ENCODE data around the gene TMEM201. TPM values are rescaled to one million over a fixed set of nuclear protein-coding genes. Genes with fewer than 3 reads are reported as not detected.

Gene TMEM201
- polyA plus RNA-seq, 1 of the 3 experiments (the other 2 are of a cell fraction), result 8.2 TPM

GRCh38 chr1:9643351-9644256, 54.9 kb downstream of the TMEM201 start:
- Histone ChIP-seq H3K27me3 (ENCODE audit: insufficient read depth) (no peaks in the 10 kb centered on the region), H3F3A (replicated peaks; ENCODE audit: insufficient read depth) (no peaks in the 10 kb centered on the region), H3K9me2 (no peaks in the 10 kb centered on the region), H3K9me3 (no peaks in the 10 kb centered on the region), H3K79me2 (ENCODE audit: insufficient read depth) (no peaks in the 10 kb centered on the region), H3K27ac (ENCODE audit: low read depth in 2 of 2, low read length in 1 of 2) (no peak overlapping the region), H3K36me3 (replicated peaks in 1 of 2; ENCODE audit: control insufficient read depth in 1 of 2, insufficient read depth in 2 of 2, low read length in 1 of 2) (no peaks in the 10 kb centered on the region), H3K9ac (no peak overlapping the region), H3K4me3 (ENCODE audit: low read depth in 2 of 2, low read length in 1 of 2) (no peak overlapping the region), H3K4me1 (ENCODE audit: control insufficient read depth in 1 of 2, insufficient read depth in 2 of 2, low read depth in 1 of 2, low read length in 1 of 2) (no peaks in the 10 kb centered on the region), H3K4me2 (no peak overlapping the region), H4K20me1 (ENCODE audit: insufficient read depth) (no peaks in the 10 kb centered on the region), H2AFZ (ENCODE audit: low read depth) (no peak overlapping the region)
- no peak for DNase-seq
- ChIA-PET POLR2A (interaction anchor here (1.0 kb wide), 1 partner anchor 76 kb away, joined by 3 read pairs; no protein-coding TSS in a partner anchor), CTCF (interaction anchor here (3.0 kb wide), 1 partner anchor 17 kb away, joined by 18 read pairs; no protein-coding TSS in a partner anchor)
- 65% methylated on average over 7 of the region's 8 CpGs for WGBS (ENCODE audit: low lambda C conversion rate)
- TF ChIP-seq EP300 (IDR thresholded peaks at IDR 0.05; ENCODE audit: borderline replicate concordance in 1 of 2, low read depth in 1 of 2, low read length in 1 of 2) (no peak), NRF1 (IDR thresholded peaks at IDR 0.05; ENCODE audit: low read depth, low read length) (no peak), RFX5 (IDR thresholded peaks at IDR 0.05; ENCODE audit: low read length) (no peak), IRF3 (IDR thresholded peaks at IDR 0.05; ENCODE audit: low read depth, low read length) (no peak), YY1 (IDR thresholded peaks at IDR 0.05; ENCODE audit: low read depth) (no peak)

DNA sequence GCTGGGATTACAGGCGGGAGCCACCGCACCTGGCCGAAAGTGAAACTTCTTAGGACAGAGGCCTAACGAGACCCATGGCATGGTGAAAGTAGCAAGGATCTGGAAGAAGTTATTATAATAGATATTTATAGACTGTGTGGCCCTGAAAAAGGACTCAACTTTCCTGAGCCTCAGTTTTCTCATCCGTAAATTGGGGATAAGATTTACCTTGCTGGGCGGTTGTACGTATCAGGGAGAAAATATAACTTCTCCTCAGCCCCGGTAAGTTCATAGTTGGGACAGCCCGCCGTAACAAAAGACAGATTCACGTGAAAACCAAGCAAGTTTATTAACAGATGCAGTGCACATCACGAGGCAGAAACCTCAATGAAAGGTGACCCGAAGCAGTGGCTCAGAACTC, 57.3 kb downstream of the TMEM201 start:
- 92% methylated on average over 13 of the region's 13 CpGs for WGBS (ENCODE audit: low lambda C conversion rate)
- no peak for DNase-seq
- Histone ChIP-seq H3K36me3 (replicated peaks in 1 of 2; ENCODE audit: control insufficient read depth in 1 of 2, insufficient read depth in 2 of 2, low read length in 1 of 2) (no peaks in the 10 kb centered on the region), H4K20me1 (ENCODE audit: insufficient read depth) (no peaks in the 10 kb centered on the region), H3K9me2 (no peaks in the 10 kb centered on the region), H3K27ac (ENCODE audit: low read depth in 2 of 2, low read length in 1 of 2) (no peak overlapping the region), H3K9ac (no peak overlapping the region), H2AFZ (ENCODE audit: low read depth) (no peak overlapping the region), H3K79me2 (ENCODE audit: insufficient read depth) (no peaks in the 10 kb centered on the region), H3K4me1 (ENCODE audit: control insufficient read depth in 1 of 2, insufficient read depth in 2 of 2, low read depth in 1 of 2, low read length in 1 of 2) (no peaks in the 10 kb centered on the region), H3K4me3 (ENCODE audit: low read depth in 2 of 2, low read length in 1 of 2) (no peak overlapping the region), H3K4me2 (no peak overlapping the region), H3F3A (replicated peaks; ENCODE audit: insufficient read depth) (no peaks in the 10 kb centered on the region), H3K27me3 (ENCODE audit: insufficient read depth) (peaks cover 8% of the 10 kb centered on the region; the same call in 1 of the 2 replicates), H3K9me3 (no peaks in the 10 kb centered on the region)
- CTCF ChIA-PET, result interaction anchor here (1.0 to 3.0 kb wide), 2 partner anchors 9 to 19 kb away, joined by 3 to 18 read pairs; no protein-coding TSS in a partner anchor
- POLR2A ChIA-PET, result no interaction called here
- no peak for TF ChIP-seq SIN3A (IDR thresholded peaks at IDR 0.05; ENCODE audit: borderline replicate concordance, low read depth, low read length)
- TF ChIP-seq FOXJ3 (CRISPR knock-in tag; IDR thresholded peaks at IDR 0.05), result no peak
- no peak for TF ChIP-seq CHD2 (IDR thresholded peaks at IDR 0.05; ENCODE audit: low read length, partially characterized antibody)
- no peak for TF ChIP-seq RFX5 (IDR thresholded peaks at IDR 0.05; ENCODE audit: low read length)
- TF ChIP-seq IRF3 (IDR thresholded peaks at IDR 0.05; ENCODE audit: low read depth, low read length), result no peak
- no peak for TF ChIP-seq SMC3 (IDR thresholded peaks at IDR 0.05; ENCODE audit: low read depth, low read length)
- no peak for TF ChIP-seq TEAD4 (IDR thresholded peaks at IDR 0.05; ENCODE audit: borderline replicate concordance, insufficient read depth)
- TF ChIP-seq, protein P1, sequence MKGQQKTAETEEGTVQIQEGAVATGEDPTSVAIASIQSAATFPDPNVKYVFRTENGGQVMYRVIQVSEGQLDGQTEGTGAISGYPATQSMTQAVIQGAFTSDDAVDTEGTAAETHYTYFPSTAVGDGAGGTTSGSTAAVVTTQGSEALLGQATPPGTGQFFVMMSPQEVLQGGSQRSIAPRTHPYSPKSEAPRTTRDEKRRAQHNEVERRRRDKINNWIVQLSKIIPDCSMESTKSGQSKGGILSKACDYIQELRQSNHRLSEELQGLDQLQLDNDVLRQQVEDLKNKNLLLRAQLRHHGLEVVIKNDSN (IDR thresholded peaks at IDR 0.05; ENCODE audit: borderline replicate concordance, low read depth), result no peak
- TF ChIP-seq FOSL2 (IDR thresholded peaks at IDR 0.05; ENCODE audit: borderline replicate concordance, low read depth), result no peak
- no peak for TF ChIP-seq TCF12 (IDR thresholded peaks at IDR 0.05)
- TF ChIP-seq, protein P2, sequence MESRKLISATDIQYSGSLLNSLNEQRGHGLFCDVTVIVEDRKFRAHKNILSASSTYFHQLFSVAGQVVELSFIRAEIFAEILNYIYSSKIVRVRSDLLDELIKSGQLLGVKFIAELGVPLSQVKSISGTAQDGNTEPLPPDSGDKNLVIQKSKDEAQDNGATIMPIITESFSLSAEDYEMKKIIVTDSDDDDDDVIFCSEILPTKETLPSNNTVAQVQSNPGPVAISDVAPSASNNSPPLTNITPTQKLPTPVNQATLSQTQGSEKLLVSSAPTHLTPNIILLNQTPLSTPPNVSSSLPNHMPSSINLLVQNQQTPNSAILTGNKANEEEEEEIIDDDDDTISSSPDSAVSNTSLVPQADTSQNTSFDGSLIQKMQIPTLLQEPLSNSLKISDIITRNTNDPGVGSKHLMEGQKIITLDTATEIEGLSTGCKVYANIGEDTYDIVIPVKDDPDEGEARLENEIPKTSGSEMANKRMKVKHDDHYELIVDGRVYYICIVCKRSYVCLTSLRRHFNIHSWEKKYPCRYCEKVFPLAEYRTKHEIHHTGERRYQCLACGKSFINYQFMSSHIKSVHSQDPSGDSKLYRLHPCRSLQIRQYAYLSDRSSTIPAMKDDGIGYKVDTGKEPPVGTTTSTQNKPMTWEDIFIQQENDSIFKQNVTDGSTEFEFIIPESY (IDR thresholded peaks at IDR 0.05; ENCODE audit: borderline replicate concordance, low read depth), result no peak
- no peak for TF ChIP-seq GABPA (IDR thresholded peaks at IDR 0.05; ENCODE audit: low read depth)
- no peak for TF ChIP-seq YY1 (IDR thresholded peaks at IDR 0.05; ENCODE audit: low read depth)
- no peak for TF ChIP-seq MXI1 (IDR thresholded peaks at IDR 0.05; ENCODE audit: low read depth, low read length)

Measured in SK-N-SH (cell line).